Heart right ventricle (tissue), 16 donors: Measurements from ENCODE around the gene CHRM2. TPM values are rescaled to one million over a fixed set of nuclear protein-coding genes. Genes with fewer than 3 reads are reported as not detected.
A peak's percentile ranks its signal among the peaks of the same experiment; 100 is the strongest.

Experiments
- ATAC-seq, 8 donors: fragments of 200-7000 bp; cut with Tn5 transposase; one replicate each; pipeline ENCODE4 v1.9.1; 2020; ENCODE audit warnings: mild to moderate bottlenecking in 8 of 8, moderate library complexity in 8 of 8, moderate number of reproducible peaks in 1 of 8
- DNase-seq, 2 donors: peaks; one replicate each; pipeline ENCODE4 v3.0.0-alpha.2; 2020
- H3K27ac ChIP-seq, 10 donors: fragments of 200-600 bp; sonication (generic) in 2 of 10; one replicate each; pipeline versions ENCODE4 v1.5.0 to v1.8.0; 2020 to 2022; ENCODE audit warnings: mild to moderate bottlenecking in 3 of 10
- H3K27me3 ChIP-seq, 7 donors: fragments of 200-600 bp; one replicate each; pipeline ENCODE4 v1.8.0; 2021 to 2022; ENCODE audit warnings: mild to moderate bottlenecking in 2 of 7
- H3K36me3 ChIP-seq, 9 donors: fragments of 200-600 bp; sonication (generic) in 1 of 9; one replicate each; pipeline versions ENCODE4 v1.5.0 to v1.8.0; 2020 to 2022; ENCODE audit warnings: mild to moderate bottlenecking in 2 of 9
- H3K4me1 ChIP-seq, 9 donors: fragments of 200-600 bp; sonication (generic) in 1 of 9; one replicate each; pipeline versions ENCODE4 v1.5.0 to v1.8.0; 2020 to 2022; ENCODE audit warnings: mild to moderate bottlenecking in 4 of 9
- H3K4me3 ChIP-seq, 10 donors: fragments of 200-600 bp; sonication (generic) in 2 of 10; one replicate each; pipeline versions ENCODE4 v1.5.0 to v1.8.0; 2020 to 2022; ENCODE audit warnings: mild to moderate bottlenecking in 7 of 10, moderate library complexity in 2 of 10
- H3K9me3 ChIP-seq, 11 donors: fragments of 200-600 bp in 10 of 11; sonication (generic) in 2 of 11; one replicate each; pipeline versions ENCODE4 v1.5.0 to v1.8.0; 2013 to 2022; ENCODE audit warnings: mild to moderate bottlenecking in 2 of 11, control low read depth in 1 of 11, moderate library complexity in 1 of 11
- CTCF ChIP-seq, 9 donors: fragments of 200-600 bp; sonication (generic) in 2 of 9; IDR thresholded peaks; one replicate each; pipeline versions ENCODE4 v1.5.0 to v1.8.0; 2021 to 2022; ENCODE audit warnings: antibody characterized with exemption in 9 of 9, mild to moderate bottlenecking in 5 of 9, moderate library complexity in 1 of 9
- WGBS, 2 donors: extraction: QIAGEN DNeasy Blood & Tissue Kit; methylation state at CpG; one replicate each; pipeline ENCODE4 v1.1.7; 2013; ENCODE audit warnings: inconsistent platforms in 1 of 2; 5-methylcytosine and 5-hydroxymethylcytosine counted together
- intact Hi-C, 10 donors: fragments of 100-400 bp; cut with DNase I; formaldehyde crosslinking; loops; one replicate each; pipeline versions ENCODE4 v1.11.1 to v1.14.2; 2022
- polyA plus RNA-seq, 2 donors: library from polyadenylated mRNA; stranded (reverse); fragments of 200-250 nt; gene quantifications; one replicate each; pipeline ENCODE4 v1.2.3, GENCODE V29; 2013
- total RNA-seq, 10 donors: library from RNA; stranded (reverse); fragmentation: NEBNext Ultra II Directional in 3 of 10; extraction: Animal tissue kit (Norgen Biotek cat#: 25700) in 3 of 10; gene quantifications; one replicate each; pipeline versions ENCODE4 v1.2.1 to v1.2.4, GENCODE V29; 2021 to 2023
- donor health status: Arrhythmogenic right ventricular cardiomyopathy.
- donor health status: ischemic (EF 13 %, LVEDD 7.1; RV severe dilation, severe dysfunction).
- donor health status: healthy with polysubstance abuse.
- donor health status: DM: no; HTN: yes; CAD: no.
- donor health status: DM: no; HTN: no; CAD: no.
- donor health status: ischemic (EF 25% LVEDD 6.9; RV normal size, moderate dysfunction).
- donor health status: ischemic (EF 25% LVEDD 5.7; RV mildly dilated, moderate dysfunction).
- donor health status: healthy.
- donor health status: DM: yes; HTN: yes; CAD: no.
- donor health status: Ischemic cardiomyopathy.
- donor health status: ischemic (EF 35%, LVEDD 5.7; RV mildly dilated, moderate dysfunction).
- donor health status: nonischemic (EF 11% LVEDD 7.7; RV severe dilation, severe dysfunction).
- donor health status: DM: yes; HTN: yes; CAD: no.
- donor health status: PGD.
- donor health status: ischemic (EF 29% LVEDD 5.4; RV normal size, mild dysfunction).
- donor health status: nonischemic (EF 23%, LVEDD 6.1; RV moderate dilation, normal function).

Gene CHRM2
- total and polyA plus RNA-seq, 12 donors: 11.7 to 108 (median 69.7) TPM

GRCh38 chr7:137036768-137037167 is 168.3 kb downstream of the CHRM2 start:
- no peak for TF ChIP-seq CTCF (IDR thresholded peaks at IDR 0.05)
- Histone ChIP-seq H3K9me3 (peaks cover 0 to 4% (median 0%) of the 10 kb centered on the region in 11 donors), H3K27me3 (no peaks in the 10 kb centered on the region), H3K36me3 (no peaks in the 10 kb centered on the region), H3K4me3 (no peak overlapping the region), H3K27ac (no peak overlapping the region), H3K4me1 (no peaks in the 10 kb centered on the region)
- 58 to 65% methylated on average over 2 of the region's 2 CpGs for WGBS, 2 donors
- no peak for ATAC-seq
- DNase-seq: no peak
- intact Hi-C loops: no loop called here

DNA sequence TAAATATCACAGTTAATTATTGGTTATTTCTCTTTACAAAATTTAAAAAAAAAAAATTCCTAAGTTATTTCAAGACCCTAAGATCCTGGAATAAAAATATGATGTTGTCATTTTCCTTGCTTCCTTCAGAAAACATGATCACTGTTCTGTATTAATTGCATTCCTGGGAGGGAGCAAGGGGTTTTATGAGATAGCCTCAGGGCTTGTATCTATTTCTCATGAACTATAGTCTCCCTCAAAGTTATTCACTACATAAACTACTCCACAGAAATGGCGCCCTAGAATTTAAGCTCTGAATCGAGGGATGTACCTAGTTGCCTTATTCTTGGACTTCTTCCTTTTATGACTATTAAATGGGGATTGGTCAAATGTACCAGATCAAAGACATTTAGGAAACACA is 170.3 kb downstream of the CHRM2 start:
- Histone ChIP-seq H3K36me3 (no peaks in the 10 kb centered on the region), H3K9me3 (peaks cover 0 to 6% (median 0%) of the 10 kb centered on the region in 11 donors), H3K27ac (no peak overlapping the region), H3K27me3 (no peaks in the 10 kb centered on the region), H3K4me3 (no peak overlapping the region), H3K4me1 (no peaks in the 10 kb centered on the region)
- WGBS, 2 donors: 87 to 92% methylated on average over 2 of the region's 2 CpGs
- no peak for TF ChIP-seq CTCF (IDR thresholded peaks at IDR 0.05)
- DNase-seq: no peak
- intact Hi-C loops: no loop called here
- ATAC-seq: no peak

DNA sequence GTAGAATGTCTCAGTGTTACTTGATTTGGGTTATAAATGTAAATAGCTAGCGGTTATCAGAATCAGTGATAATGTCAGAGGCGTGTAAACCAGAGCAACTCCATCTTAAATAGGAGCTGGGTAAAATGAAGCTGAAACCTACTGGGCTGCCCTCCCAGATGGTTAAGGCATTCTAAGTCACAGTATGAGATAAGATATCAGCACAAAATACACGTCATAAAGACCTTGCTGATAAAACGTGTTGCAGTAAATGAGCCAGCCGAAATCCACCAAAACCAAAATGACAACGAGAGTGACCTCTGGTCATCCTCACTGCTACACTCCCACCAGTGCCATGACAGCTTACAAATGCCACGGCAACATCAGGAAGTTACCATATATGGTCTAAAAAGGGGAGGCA is 172.3 kb downstream of the CHRM2 start:
- TF ChIP-seq CTCF (IDR thresholded peaks at IDR 0.05): no peak
- H3K27me3 ChIP-seq: no peaks in the 10 kb centered on the region
- intact Hi-C loops: no loop called here
- peaks cover 0 to 23% (median 0%) of the 10 kb centered on the region in 11 donors for H3K9me3 ChIP-seq
- ATAC-seq (peak in 1 of 8 donors; percentile 55), DNase-seq (no peak)
- peak overlapping the region in 1 of 10 donors; percentile 3 for H3K27ac ChIP-seq
- H3K4me3 ChIP-seq: no peak overlapping the region
- no peaks in the 10 kb centered on the region for H3K36me3 ChIP-seq
- H3K4me1 ChIP-seq: no peaks in the 10 kb centered on the region
- WGBS, 2 donors: 37 to 41% methylated on average over 7 of the region's 7 CpGs

- 72 to 83% methylated on average over 3 of the region's 3 CpGs for WGBS, 2 donors
- no peak overlapping the region for H3K27ac ChIP-seq
- no peak overlapping the region for H3K4me3 ChIP-seq
- DNase-seq: no peak
- no peak for TF ChIP-seq CTCF (IDR thresholded peaks at IDR 0.05)
- peaks cover 0 to 23% (median 0%) of the 10 kb centered on the region in 11 donors for H3K9me3 ChIP-seq
- no peaks in the 10 kb centered on the region for H3K27me3 ChIP-seq
- H3K36me3 ChIP-seq: no peaks in the 10 kb centered on the region
- no peaks in the 10 kb centered on the region for H3K4me1 ChIP-seq
- intact Hi-C loops: no loop called here
- ATAC-seq: no peak
Observed at GRCh38 chr7:137045573-137045972, 177.1 kb downstream of the CHRM2 start.
